Renal cortex interstitium (tissue), 11 donors: ENCODE measurements around the gene ATP5PB. TPM values are rescaled to one million over a fixed set of nuclear protein-coding genes. Genes with fewer than 3 reads are reported as not detected.

Experiments used
- DNase-seq, 11 donors: peaks; one replicate each; pipeline ENCODE4 v3.0.0-alpha.2; 2013; ENCODE audit warnings: low read depth in 9 of 11, low spot score in 4 of 11; ENCODE audit errors: extremely low read depth in 1 of 11
- polyA plus RNA-seq, 3 donors: library from polyadenylated mRNA; unstranded; fragments of 120-200 nt; gene quantifications; one replicate each; pipeline ENCODE4 v1.2.1, GENCODE V29; 2013; ENCODE audit not compliant: insufficient read length in 3 of 3

Gene ATP5PB
- polyA plus RNA-seq, 3 donors = 324 to 412 (median 381) TPM

GRCh38 chr1:111436726-111437125 is 12.5 kb upstream of the ATP5PB start:
- DNase-seq = no peak

GRCh38 chr1:111439461-111440351 is 9.6 kb upstream of the ATP5PB start:
- DNase-seq = no peak

- DNase-seq = no peak
These were observed 7.6 kb upstream of the ATP5PB start for GRCh38 chr1:111441573-111442192.

- DNase-seq = no peak
These were observed 6.8 kb upstream of the ATP5PB start for GRCh38 chr1:111442457-111442856.

- no peak for DNase-seq
These were observed 5.2 kb upstream of the ATP5PB start for GRCh38 chr1:111444031-111444430.

GRCh38 chr1:111446546-111446945 is 2.7 kb upstream of the ATP5PB start:
- no peak for DNase-seq

- no peak for DNase-seq
These were observed 2.0 kb upstream of the ATP5PB start for GRCh38 chr1:111446967-111447892.

- DNase-seq = peak in 2 of 11 donors; percentile 4 to 22
These were observed 764 bp upstream of the ATP5PB start for GRCh38 chr1:111448482-111448917.

GRCh38 chr1:111449703-111450017 is 396 bp downstream of the ATP5PB start:
- no peak for DNase-seq

GRCh38 chr1:111450185-111450584 is 921 bp downstream of the ATP5PB start:
- DNase-seq = no peak

- no peak for DNase-seq
These were observed 3.3 kb downstream of the ATP5PB start for GRCh38 chr1:111452581-111452980.

- no peak for DNase-seq
These were observed 4.4 kb downstream of the ATP5PB start for GRCh38 chr1:111453706-111454105.

- DNase-seq = no peak
These were observed 5.8 kb downstream of the ATP5PB start for GRCh38 chr1:111454859-111455641.

GRCh38 chr1:111455642-111456031 is 6.4 kb downstream of the ATP5PB start:
- DNase-seq = no peak

GRCh38 chr1:111461765-111462164 is 12.5 kb downstream of the ATP5PB start:
- no peak for DNase-seq

- DNase-seq = no peak
These were observed 13.2 kb downstream of the ATP5PB start for GRCh38 chr1:111462370-111463028.

- no peak for DNase-seq
These were observed 13.9 kb downstream of the ATP5PB start for GRCh38 chr1:111463029-111463683.

GRCh38 chr1:111465754-111466153 is 16.5 kb downstream of the ATP5PB start:
- DNase-seq = no peak
